Activated CD4-positive, alpha-beta T cell treated with anti-CD3 and anti-CD28 coated beads for 1 hour (primary cell): ENCODE results near the gene ACP1.

ENCODE experiments used
- DNase-seq: peaks from one replicate; pipeline ENCODE4 v3.0.0-alpha.2; 2020

The ACP1 gene

GRCh38 chr2:256094-256493, 8.7 kb upstream of the ACP1 start:
- DNase-seq, result no peak

- no peak for DNase-seq
Measured at GRCh38 chr2:257429-257828, 7.3 kb upstream of the ACP1 start.

- DNase-seq, result no peak
Measured at GRCh38 chr2:257842-258241, 6.9 kb upstream of the ACP1 start.

GRCh38 chr2:258933-259332, 5.8 kb upstream of the ACP1 start:
- DNase-seq, result no peak

GRCh38 chr2:259789-260331, 4.9 kb upstream of the ACP1 start:
- DNase-seq, result no peak

- DNase-seq, result no peak
Measured at GRCh38 chr2:260507-261161, 4.1 kb upstream of the ACP1 start.

GRCh38 chr2:262117-262516, 2.6 kb upstream of the ACP1 start:
- DNase-seq, result no peak

- DNase-seq, result no peak
Measured at GRCh38 chr2:263022-263738, 1.6 kb upstream of the ACP1 start.

- DNase-seq, result peak; percentile 38
Measured at GRCh38 chr2:263774-264492, 814 bp upstream of the ACP1 start, which contains the start of gene SH3YL1. Gene SH3YL1, minus strand, starts transcription at chr2:264032. Its CDS starts 48 bp downstream, at chr2:263984.

GRCh38 chr2:268323-268722, 3.6 kb downstream of the ACP1 start:
- no peak for DNase-seq

- DNase-seq, result no peak
Measured at GRCh38 chr2:269356-270030, 4.7 kb downstream of the ACP1 start.

- DNase-seq, result no peak
Measured at GRCh38 chr2:270861-271260, 6.1 kb downstream of the ACP1 start.

- DNase-seq, result no peak
Measured at GRCh38 chr2:271917-272316, 7.2 kb downstream of the ACP1 start.

- DNase-seq, result no peak
Measured at GRCh38 chr2:273333-273732, 8.6 kb downstream of the ACP1 start.

GRCh38 chr2:274503-274902, 9.8 kb downstream of the ACP1 start:
- no peak for DNase-seq

GRCh38 chr2:275466-275865, 10.7 kb downstream of the ACP1 start:
- no peak for DNase-seq

GRCh38 chr2:278312-278926, 13.7 kb downstream of the ACP1 start:
- no peak for DNase-seq

GRCh38 chr2:278927-279320, 14.2 kb downstream of the ACP1 start:
- no peak for DNase-seq

GRCh38 chr2:279366-279765, 14.6 kb downstream of the ACP1 start:
- no peak for DNase-seq

GRCh38 chr2:279956-280649, 15.4 kb downstream of the ACP1 start:
- DNase-seq, result no peak

- DNase-seq, result no peak
Measured at GRCh38 chr2:280650-281110, 15.9 kb downstream of the ACP1 start.

- no peak for DNase-seq
Measured at GRCh38 chr2:281381-281780, 16.6 kb downstream of the ACP1 start.
